H9 (cell line): ENCODE measurements around the gene ELANE. TPM values are rescaled to one million over a fixed set of nuclear protein-coding genes. Genes with fewer than 3 reads are reported as not detected.

Source experiments
- DNase-seq: peaks from one replicate; pipeline ENCODE4 v3.0.0-alpha.2; 2017
- H2AFZ ChIP-seq: one replicate; pipeline ENCODE4 v1.6.1; 2013; ENCODE audit warnings: mild to moderate bottlenecking, low read length, control low read depth, moderate library complexity
- H2AK5ac ChIP-seq: 2 replicates; pipeline ENCODE4 v1.6.1; 2013; ENCODE audit warnings: low read length, control low read depth, mixed read lengths; ENCODE audit not compliant: insufficient read length
- H2BK120ac ChIP-seq: one replicate; pipeline ENCODE4 v1.6.1; 2013; ENCODE audit warnings: low read depth, mild to moderate bottlenecking, low read length, control low read depth, inconsistent platforms; ENCODE audit not compliant: poor library complexity, severe bottlenecking
- H2BK12ac ChIP-seq: 2 replicates; pipeline ENCODE4 v1.6.1; 2013; ENCODE audit warnings: low read length, control low read depth, mixed read lengths, low read depth; ENCODE audit not compliant: insufficient read length
- H2BK15ac ChIP-seq: 2 replicates; pipeline ENCODE4 v1.6.1; 2013; ENCODE audit warnings: low read depth, low read length, control low read depth
- H2BK20ac ChIP-seq: one replicate; pipeline ENCODE4 v1.6.1; 2013; ENCODE audit warnings: low read depth, mild to moderate bottlenecking, low read length, control low read depth, inconsistent platforms; ENCODE audit not compliant: poor library complexity, severe bottlenecking
- H2BK5ac ChIP-seq: 2 replicates; pipeline ENCODE4 v1.6.1; 2013; ENCODE audit warnings: low read length, control low read depth, mixed read lengths; ENCODE audit not compliant: insufficient read length
- H3K14ac ChIP-seq: 2 replicates; pipeline ENCODE4 v1.6.1; 2013; ENCODE audit warnings: low read length, control low read depth; ENCODE audit not compliant: insufficient read depth
- H3K18ac ChIP-seq: 2 replicates; pipeline ENCODE4 v1.6.1; 2013; ENCODE audit warnings: low read depth, mild to moderate bottlenecking, mixed read lengths, low read length, control low read depth; ENCODE audit not compliant: insufficient read length
- H3K23ac ChIP-seq: 2 replicates; pipeline ENCODE4 v1.6.1; 2013; ENCODE audit warnings: low read length, control low read depth, mixed read lengths, low read depth; ENCODE audit not compliant: insufficient read length
- H3K23me2 ChIP-seq: 2 replicates; pipeline ENCODE4 v1.6.1; 2013; ENCODE audit warnings: low read depth, mild to moderate bottlenecking, mixed read lengths, low read length, control low read depth; ENCODE audit not compliant: insufficient read length, poor library complexity, severe bottlenecking
- H3K27ac ChIP-seq: 2 replicates; pipeline ENCODE4 v1.5.1; 2013; ENCODE audit warnings: low read length, control low read depth, mixed read lengths, low read depth; ENCODE audit not compliant: insufficient read length
- H3K27me3 ChIP-seq: 2 replicates; pipeline ENCODE4 v1.6.1; 2013; ENCODE audit warnings: low read length, control low read depth, inconsistent platforms; ENCODE audit not compliant: insufficient read depth
- H3K4ac ChIP-seq: 2 replicates; pipeline ENCODE4 v1.6.1; 2013; ENCODE audit warnings: low read depth, mild to moderate bottlenecking, control low read depth, inconsistent platforms, low read length, moderate library complexity
- H3K4me1 ChIP-seq: 2 replicates; pipeline ENCODE4 v1.6.1; 2013; ENCODE audit warnings: low read length, control low read depth, inconsistent platforms; ENCODE audit not compliant: insufficient read depth
- H3K4me2 ChIP-seq: 2 replicates; pipeline ENCODE4 v1.6.1; 2013; ENCODE audit warnings: low read length, control low read depth, mixed read lengths; ENCODE audit not compliant: insufficient read length, insufficient read depth
- H3K56ac ChIP-seq: 2 replicates; pipeline ENCODE4 v1.6.1; 2013; ENCODE audit warnings: low read depth, mild to moderate bottlenecking, mixed read lengths, low read length, control low read depth; ENCODE audit not compliant: insufficient read length
- H3K79me1 ChIP-seq: 2 replicates; pipeline ENCODE4 v1.6.1; 2013; ENCODE audit warnings: low read depth, mild to moderate bottlenecking, moderate library complexity, low read length, control low read depth, inconsistent platforms; ENCODE audit not compliant: insufficient read depth, poor library complexity, severe bottlenecking
- H3K79me2 ChIP-seq: 2 replicates; pipeline ENCODE4 v1.6.1; 2013; ENCODE audit warnings: low read length, control low read depth, inconsistent platforms; ENCODE audit not compliant: insufficient read depth
- H3K9ac ChIP-seq: 2 replicates; pipeline ENCODE4 v1.6.1; 2013; ENCODE audit warnings: low read length, control low read depth, mixed read lengths; ENCODE audit not compliant: insufficient read length; ENCODE audit errors: extremely low read depth
- H3K9me3 ChIP-seq: one replicate; pipeline ENCODE4 v1.6.1; 2013; ENCODE audit warnings: low read depth, low read length, inconsistent platforms; ENCODE audit not compliant: control insufficient read depth
- H3T11ph ChIP-seq: one replicate; pipeline ENCODE4 v1.6.1; 2013; ENCODE audit warnings: mild to moderate bottlenecking, low read length, control low read depth, inconsistent platforms
- H4K20me1 ChIP-seq: one replicate; pipeline ENCODE4 v1.6.1; 2013; ENCODE audit not compliant: control insufficient read depth, insufficient read length, insufficient read depth
- H4K5ac ChIP-seq: 2 replicates; pipeline ENCODE4 v1.6.1; 2013; ENCODE audit warnings: low read depth, mild to moderate bottlenecking, mixed read lengths, low read length, control low read depth; ENCODE audit not compliant: insufficient read length
- H4K8ac ChIP-seq: replicated peaks from 2 replicates; pipeline ENCODE4 v1.6.1; 2013; ENCODE audit warnings: low read length, control low read depth, mixed read lengths, low read depth; ENCODE audit not compliant: insufficient read length
- H4K91ac ChIP-seq: 2 replicates; pipeline ENCODE4 v1.6.1; 2013; ENCODE audit warnings: low read depth, mild to moderate bottlenecking, moderate library complexity, mixed read lengths, low read length, control low read depth; ENCODE audit not compliant: insufficient read length
- H3K27ac Mint-ChIP-seq, 3 experiments: 2 replicates in 2 of 3; 3 replicates in 1 of 3; pipeline ENCODE4 v1.8.0; 2020 to 2021; ENCODE audit warnings: mixed read lengths in 3 of 3, mild to moderate bottlenecking in 1 of 3, moderate library complexity in 1 of 3
- H3K27me3 Mint-ChIP-seq: 2 replicates; pipeline ENCODE4 v1.8.0; 2021; ENCODE audit warnings: low read depth, mild to moderate bottlenecking, moderate library complexity, mixed read lengths
- H3K36me3 Mint-ChIP-seq, 3 experiments: 2 replicates in 2 of 3; 3 replicates in 1 of 3; pipeline ENCODE4 v1.8.0; 2020 to 2021; ENCODE audit warnings: low read depth in 3 of 3, mixed read lengths in 3 of 3; ENCODE audit not compliant: insufficient read depth in 1 of 3
- H3K4me1 Mint-ChIP-seq, 2 experiments: 2 replicates each; pipeline ENCODE4 v1.8.0; 2020; ENCODE audit warnings: mixed read lengths in 2 of 2
- H3K4me3 Mint-ChIP-seq, 2 experiments: 2 replicates in 1 of 2; 3 replicates in 1 of 2; pipeline ENCODE4 v1.8.0; 2020 to 2021; ENCODE audit warnings: mild to moderate bottlenecking in 2 of 2, mixed read lengths in 2 of 2, moderate library complexity in 1 of 2
- H3K9me3 Mint-ChIP-seq, 2 experiments: 2 replicates in 1 of 2; 3 replicates in 1 of 2; pipeline ENCODE4 v1.8.0; 2020; ENCODE audit warnings: mild to moderate bottlenecking in 2 of 2, mixed read lengths in 2 of 2, moderate library complexity in 1 of 2
- CTCF ChIP-seq: fragments of 200-600 bp; sonication (generic); conservative IDR thresholded peaks from 3 replicates; pipeline ENCODE4 v1.8.0; 2021; ENCODE audit warnings: antibody characterized with exemption, mild to moderate bottlenecking
- WGBS: extraction: QIAGEN DNeasy Blood & Tissue Kit; methylation state at CpG from one replicate; pipeline ENCODE4 v1.1.7; 2013; ENCODE audit warnings: missing lambda C conversion rate, low lambda C conversion rate, mixed read lengths; ENCODE audit not compliant: insufficient read length; ENCODE audit errors: extremely low coverage; 5-methylcytosine and 5-hydroxymethylcytosine counted together
- total RNA-seq: library from RNA; stranded (reverse); gene quantifications from 2 replicates; pipeline ENCODE4 v1.2.1, GENCODE V29; 2021

ELANE gene
- total RNA-seq, 1 experiment from 2014 or later, result not detected

DNA sequence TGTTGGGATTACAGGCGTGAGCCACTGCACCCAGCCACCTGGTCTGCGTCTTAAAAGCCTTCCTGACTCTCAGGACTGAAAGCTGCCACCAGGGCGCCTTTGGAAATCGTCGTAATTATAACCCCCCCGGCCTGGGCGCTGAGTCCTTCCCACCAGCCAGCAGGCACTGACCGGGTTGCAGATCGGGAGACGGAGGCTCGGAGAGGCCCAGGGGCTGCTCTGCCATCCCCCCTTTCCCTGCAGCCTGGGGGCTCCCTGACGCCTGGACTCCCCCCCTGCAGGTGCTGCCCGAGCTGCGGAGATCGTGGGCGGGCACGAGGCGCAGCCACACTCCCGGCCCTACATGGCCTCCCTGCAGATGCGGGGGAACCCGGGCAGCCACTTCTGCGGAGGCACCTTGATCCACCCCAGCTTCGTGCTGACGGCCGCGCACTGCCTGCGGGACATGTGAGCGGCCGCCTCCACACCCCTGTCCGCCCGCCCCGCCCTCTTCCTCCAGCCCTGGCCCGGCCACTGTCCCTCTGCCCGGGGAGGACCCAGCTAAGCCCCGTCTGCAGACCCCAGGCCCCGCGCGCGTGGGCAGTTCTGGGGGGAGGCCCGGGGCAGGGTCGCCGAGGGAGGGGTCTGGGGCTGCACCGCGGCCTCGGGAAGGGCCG is 8.8 kb upstream of the ELANE start:
- peak overlapping the region; percentile 9 for H3K4me2 ChIP-seq
- H3K9me3 ChIP-seq, result no peaks in the 10 kb centered on the region
- no peak overlapping the region for H3K27ac ChIP-seq
- H2BK15ac ChIP-seq, result no peak overlapping the region
- no peak overlapping the region; the same call in 1 of the 2 replicates for H3K14ac ChIP-seq
- no peak overlapping the region for H4K5ac ChIP-seq
- WGBS, result no CpG with 5 or more reads among the region's 46 CpGs
- H2AK5ac ChIP-seq, result no peak overlapping the region
- H2BK12ac ChIP-seq, result no peak overlapping the region
- H3T11ph ChIP-seq, result no peak overlapping the region
- H3K23me2 ChIP-seq, result peaks cover 2% of the 10 kb centered on the region
- H3K36me3 Mint-ChIP-seq, result no peaks in the 10 kb centered on the region; a peak in 1 of 7 replicates
- H2BK20ac ChIP-seq, result no peak overlapping the region
- TF ChIP-seq CTCF, result peak; percentile 36; the same call in 1 of the 3 replicates
- no peak overlapping the region for H4K91ac ChIP-seq
- H3K4ac ChIP-seq, result no peak overlapping the region
- peak overlapping the region in 1 of 2 experiments; percentile 73; a peak in 4 of 5 replicates for H3K4me3 Mint-ChIP-seq
- no peak overlapping the region for H2BK5ac ChIP-seq
- H3K23ac ChIP-seq, result no peak overlapping the region
- H3K27me3 Mint-ChIP-seq, result peaks cover 55% of the 10 kb centered on the region
- H3K18ac ChIP-seq, result no peak overlapping the region
- no peak overlapping the region for H4K8ac ChIP-seq
- no peak overlapping the region for H3K56ac ChIP-seq
- H2AFZ ChIP-seq, result no peak overlapping the region
- no peak overlapping the region for H3K27ac Mint-ChIP-seq
- no peak overlapping the region for H3K9ac ChIP-seq
- H3K4me1 ChIP-seq, result no peaks in the 10 kb centered on the region
- H3K4me1 Mint-ChIP-seq, result peaks cover 2 to 11% of the 10 kb centered on the region in 2 experiments; a peak in 2 of 4 replicates
- peak; percentile 69 for DNase-seq
- no peaks in the 10 kb centered on the region for H3K79me2 ChIP-seq
- no peak overlapping the region for H2BK120ac ChIP-seq
- H3K79me1 ChIP-seq, result no peaks in the 10 kb centered on the region
- H3K9me3 Mint-ChIP-seq, result peaks cover 0 to 4% of the 10 kb centered on the region in 2 experiments; a peak in 2 of 5 replicates
- peaks cover 3% of the 10 kb centered on the region; the same call in 1 of the 2 replicates for H3K27me3 ChIP-seq
- no peaks in the 10 kb centered on the region for H4K20me1 ChIP-seq
